Activated CD4-positive, alpha-beta T cell treated with anti-CD3 and anti-CD28 coated beads for 36 hours (primary cell): Measurements from ENCODE around the gene UBA3. TPM values are rescaled to one million over a fixed set of nuclear protein-coding genes. Genes with fewer than 3 reads are reported as not detected.

ENCODE experiments used
- ATAC-seq: fragments of 200-7000 bp; cut with Tn5 transposase; one replicate; pipeline ENCODE4 v1.10.0; 2021; ENCODE audit warnings: mild to moderate bottlenecking, moderate library complexity
- CTCF ChIA-PET: fragments of 350-600 bp; sonication (Branson Sonifier 250); formaldehyde crosslinking; loops from one replicate; lab custom pipeline; 2021; ENCODE audit warnings: antibody characterized with exemption; lab: Charles Lee
- POLR2A ChIA-PET: fragments of 350-600 bp; sonication (Branson Sonifier 250); formaldehyde crosslinking; loops from one replicate; lab custom pipeline; 2021; ENCODE audit warnings: antibody characterized with exemption, inconsistent platforms; lab: Charles Lee
- DNase-seq: peaks from one replicate; pipeline ENCODE4 v3.0.0-alpha.2; 2020
- H3K27ac Mint-ChIP-seq: one replicate; pipeline ENCODE4 v1.8.0; 2021; ENCODE audit warnings: mixed read lengths
- H3K27me3 Mint-ChIP-seq: one replicate; pipeline ENCODE4 v1.8.0; 2021; ENCODE audit warnings: mixed read lengths
- H3K36me3 Mint-ChIP-seq: one replicate; pipeline ENCODE4 v1.8.0; 2021; ENCODE audit warnings: low read depth, mixed read lengths
- H3K4me1 Mint-ChIP-seq: one replicate; pipeline ENCODE4 v1.8.0; 2021; ENCODE audit warnings: mixed read lengths
- H3K4me3 Mint-ChIP-seq: one replicate; pipeline ENCODE4 v1.8.0; 2021; ENCODE audit warnings: mild to moderate bottlenecking, moderate library complexity, mixed read lengths
- H3K9me3 Mint-ChIP-seq: one replicate; pipeline ENCODE4 v1.8.0; 2021; ENCODE audit warnings: low read depth, mixed read lengths
- intact Hi-C, 2 experiments: fragments of 100-400 bp; cut with DNase I in 1 of 2; cut with micrococcal nuclease in 1 of 2; formaldehyde crosslinking; loops; one replicate each; pipeline versions ENCODE4 v1.14.2 to v1.15.1; 2022 to 2024; cut with DNase I, micrococcal nuclease
- total RNA-seq, 2 experiments: library from RNA; stranded (reverse); gene quantifications; one replicate each; pipeline ENCODE4 v1.2.3, GENCODE V29; 2021

The UBA3 gene
- total RNA-seq, 2 experiments from 2014 or later: 59.5 to 72.2 TPM

DNA sequence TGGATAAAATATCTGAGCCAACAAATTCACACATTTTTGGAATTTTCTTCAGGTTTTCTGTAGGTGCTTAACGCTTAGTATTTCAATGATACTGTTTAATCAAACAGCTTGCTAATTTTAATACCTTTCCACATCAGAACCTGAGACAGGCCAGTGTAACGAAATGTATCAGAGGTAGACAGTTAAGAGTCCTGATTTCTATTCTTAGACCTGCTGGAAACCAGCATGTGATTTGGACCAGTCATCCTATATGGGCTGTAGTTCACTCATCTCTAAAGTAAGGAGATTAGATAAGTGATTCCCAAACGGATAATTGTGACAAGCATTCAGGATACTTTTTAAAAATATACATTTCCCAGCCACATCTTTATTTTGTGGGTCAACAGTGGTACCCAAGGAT lies 23.0 kb upstream of the UBA3 start:
- no peaks in the 10 kb centered on the region for H3K27me3 Mint-ChIP-seq
- H3K4me1 Mint-ChIP-seq: peaks cover 44% of the 10 kb centered on the region

DNA sequence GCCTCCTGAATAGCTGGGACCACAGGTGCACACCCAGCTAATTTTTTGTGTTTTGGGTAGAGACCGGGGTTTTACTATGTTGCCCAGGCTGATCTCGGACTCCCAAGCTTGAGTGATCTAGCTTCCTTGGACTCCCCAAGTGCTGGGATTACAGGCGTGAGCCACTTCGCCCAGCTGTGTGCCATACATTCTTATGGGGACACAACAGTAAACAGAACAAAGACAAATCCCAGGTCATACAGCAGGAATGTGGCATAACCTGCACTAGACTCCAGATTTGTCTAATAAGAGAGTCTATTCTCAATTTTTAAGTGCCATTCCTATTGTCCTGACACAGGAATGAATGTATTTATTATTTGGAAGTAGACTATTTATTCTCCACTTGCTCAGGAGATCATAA lies 22.2 kb upstream of the UBA3 start:
- H3K4me3 Mint-ChIP-seq: no peak overlapping the region
- H3K9me3 Mint-ChIP-seq: no peaks in the 10 kb centered on the region
- peaks cover 57% of the 10 kb centered on the region for H3K36me3 Mint-ChIP-seq
- ATAC-seq: no peak
- intact Hi-C loops: no loop called here
- CTCF ChIA-PET: interaction anchor here (0.6 to 0.9 kb wide), 2 partner anchors 10 to 86 kb away, joined by 3 read pairs; no protein-coding TSS in a partner anchor
- POLR2A ChIA-PET: no interaction called here
- peaks cover 47% of the 10 kb centered on the region for H3K4me1 Mint-ChIP-seq
- no peak overlapping the region for H3K27ac Mint-ChIP-seq
- H3K27me3 Mint-ChIP-seq: no peaks in the 10 kb centered on the region
- DNase-seq: no peak

More for the DNA sequence above, 23.0 kb upstream of the UBA3 start:
- Mint-ChIP-seq H3K36me3 (peaks cover 53% of the 10 kb centered on the region), H3K27ac (no peak overlapping the region), H3K9me3 (no peaks in the 10 kb centered on the region), H3K4me3 (no peak overlapping the region)
- DNase-seq: no peak
- POLR2A ChIA-PET: no interaction called here
- ATAC-seq: no peak
- intact Hi-C loops: no loop called here
- CTCF ChIA-PET: interaction anchor here (0.7 kb wide), 1 partner anchor 12 kb away, joined by 3 read pairs; no protein-coding TSS in a partner anchor

GRCh38 chr3:69099576-69099975 lies 19.4 kb upstream of the UBA3 start:
- H3K9me3 Mint-ChIP-seq: no peaks in the 10 kb centered on the region
- H3K27me3 Mint-ChIP-seq: no peaks in the 10 kb centered on the region
- peaks cover 64% of the 10 kb centered on the region for H3K4me1 Mint-ChIP-seq
- no peak overlapping the region for H3K4me3 Mint-ChIP-seq
- CTCF ChIA-PET: interaction anchor here (0.5 to 2.0 kb wide), 8 partner anchors 9 to 208 kb away, joined by 3 to 8 read pairs (median 4); no protein-coding TSS in a partner anchor
- POLR2A ChIA-PET: no interaction called here
- no peak for DNase-seq
- peaks cover 63% of the 10 kb centered on the region for H3K36me3 Mint-ChIP-seq
- peak overlapping the region; percentile 49 for H3K27ac Mint-ChIP-seq
- no peak for ATAC-seq
- intact Hi-C loops: no loop called here

DNA sequence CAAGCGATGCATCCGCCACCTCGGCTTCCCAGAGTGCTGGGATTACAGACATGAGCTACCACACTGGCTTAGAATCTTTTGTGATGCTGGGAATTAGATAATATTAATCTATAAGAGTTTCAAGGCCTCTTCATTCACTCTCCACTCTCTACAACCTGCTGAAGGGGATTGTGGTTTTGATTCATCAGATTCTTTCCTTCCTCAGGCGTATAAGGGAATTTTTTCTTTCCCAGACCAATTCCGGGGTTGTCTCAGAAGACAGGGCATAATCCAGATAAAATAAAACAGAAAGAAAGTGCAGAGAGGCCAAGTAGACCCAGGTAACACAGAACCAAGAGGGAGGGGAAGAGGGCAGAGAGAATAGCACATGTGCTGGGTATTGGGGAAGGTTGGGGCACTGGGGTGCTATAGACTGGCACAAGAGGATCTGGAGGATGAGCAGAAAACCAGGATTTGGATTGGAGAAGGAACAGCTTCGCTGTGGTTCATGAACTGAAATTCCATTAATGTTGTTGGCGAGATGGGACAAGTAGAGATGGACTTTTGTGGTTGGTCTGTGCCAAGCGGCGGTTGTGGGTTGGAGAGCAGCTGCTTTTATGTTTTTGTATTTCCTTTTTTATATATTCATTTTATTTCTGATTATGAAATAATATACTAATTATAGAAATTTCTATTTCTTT lies 17.4 kb upstream of the UBA3 start:
- ChIA-PET POLR2A (interaction anchor here (0.9 kb wide), 1 partner anchor 15 kb away, joined by 3 read pairs; no protein-coding TSS in a partner anchor), CTCF (interaction anchor here (0.6 to 1.8 kb wide), 6 partner anchors 10 to 404 kb away, joined by 3 to 5 read pairs (median 3); no protein-coding TSS in a partner anchor)
- H3K9me3 Mint-ChIP-seq: no peaks in the 10 kb centered on the region
- H3K27ac Mint-ChIP-seq: peak overlapping the region; percentile 56
- DNase-seq (no peak), ATAC-seq (no peak)
- H3K4me3 Mint-ChIP-seq: no peak overlapping the region
- peaks cover 71% of the 10 kb centered on the region for H3K4me1 Mint-ChIP-seq
- no peaks in the 10 kb centered on the region for H3K27me3 Mint-ChIP-seq
- H3K36me3 Mint-ChIP-seq: peaks cover 60% of the 10 kb centered on the region
- intact Hi-C loops: no loop called here

GRCh38 chr3:69096299-69096698 lies 16.1 kb upstream of the UBA3 start:
- ATAC-seq (no peak), DNase-seq (no peak)
- CTCF ChIA-PET: interaction anchor here (0.6 to 0.8 kb wide), 2 partner anchors 10 to 65 kb away, joined by 3 to 4 read pairs; no protein-coding TSS in a partner anchor
- Mint-ChIP-seq H3K4me3 (no peak overlapping the region), H3K9me3 (no peaks in the 10 kb centered on the region), H3K27me3 (no peaks in the 10 kb centered on the region), H3K4me1 (peaks cover 77% of the 10 kb centered on the region), H3K27ac (peak overlapping the region; percentile 80), H3K36me3 (peaks cover 56% of the 10 kb centered on the region)
- POLR2A ChIA-PET: no interaction called here
- intact Hi-C loops: no loop called here

DNA sequence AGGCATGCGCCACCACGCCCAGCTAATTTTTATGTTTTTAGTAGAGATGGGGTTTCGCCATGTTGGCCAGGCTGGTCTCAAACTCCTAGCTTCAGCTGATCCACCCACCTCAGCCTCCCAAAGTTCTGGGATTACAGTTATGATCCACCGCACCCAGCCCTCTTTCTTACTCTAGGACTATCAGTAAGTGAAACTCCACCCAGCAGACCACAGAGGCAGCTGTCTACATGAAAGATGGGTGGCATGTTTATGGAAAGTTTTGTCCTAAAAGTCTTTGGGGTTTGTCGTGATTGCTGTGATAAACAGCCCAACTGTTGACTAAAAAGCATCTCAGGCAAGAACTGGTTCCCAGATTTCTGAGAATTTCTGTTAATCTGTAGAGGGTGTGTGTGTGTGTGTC lies 15.5 kb upstream of the UBA3 start:
- intact Hi-C loops: no loop called here
- no peak for ATAC-seq
- POLR2A ChIA-PET: interaction anchor here (1.2 to 1.4 kb wide), 2 partner anchors 11 to 13 kb away, joined by 4 to 5 read pairs; partner anchors contain the start of gene ARL6IP5
- CTCF ChIA-PET: interaction anchor here (0.8 to 1.2 kb wide), 3 partner anchors 12 to 210 kb away, joined by 3 to 4 read pairs (median 4); no protein-coding TSS in a partner anchor
- Mint-ChIP-seq H3K9me3 (no peaks in the 10 kb centered on the region), H3K27me3 (no peaks in the 10 kb centered on the region), H3K27ac (peak overlapping the region; percentile 80), H3K36me3 (peaks cover 56% of the 10 kb centered on the region), H3K4me1 (peaks cover 80% of the 10 kb centered on the region), H3K4me3 (peak overlapping the region; percentile 51)
- DNase-seq: peak; percentile 49

DNA sequence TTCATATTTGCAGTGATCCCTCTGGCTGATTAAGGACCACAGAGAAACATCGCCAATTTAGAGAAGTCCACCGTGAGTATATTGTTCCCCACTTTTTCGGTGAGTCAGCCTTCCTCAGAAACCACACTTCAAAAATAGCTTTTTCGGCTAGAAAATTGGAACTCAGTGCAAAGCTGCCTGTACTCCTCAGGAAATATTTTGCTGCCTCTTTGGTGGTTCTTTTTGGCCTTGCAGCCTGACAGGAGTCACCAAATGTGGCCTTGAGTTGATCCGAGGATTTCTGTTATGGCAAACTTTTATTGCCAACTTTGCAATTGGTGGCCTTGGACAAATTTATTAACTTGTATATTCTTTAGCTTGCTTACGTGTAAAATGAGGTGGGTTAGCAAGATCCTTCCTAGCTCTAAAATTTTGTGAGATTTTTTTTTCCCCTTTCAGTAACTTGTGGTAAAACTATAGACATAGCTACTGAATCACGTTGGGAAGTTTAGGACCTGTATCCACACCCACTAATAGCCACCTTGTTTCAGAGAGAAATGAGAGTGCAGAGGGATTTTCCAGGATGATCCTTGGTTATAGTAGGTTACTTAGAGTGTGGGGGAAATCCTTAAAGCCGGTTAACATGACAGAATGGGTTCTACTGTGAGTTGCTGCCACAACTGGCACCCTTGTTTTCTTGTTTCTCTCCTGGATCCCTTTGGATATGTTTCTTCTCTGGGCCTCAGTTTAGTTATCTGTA lies 14.5 kb upstream of the UBA3 start:
- H3K36me3 Mint-ChIP-seq: peaks cover 58% of the 10 kb centered on the region
- peak overlapping the region; percentile 56 for H3K4me3 Mint-ChIP-seq
- DNase-seq (no peak), ATAC-seq (peak; percentile 8)
- peak overlapping the region; percentile 84 for H3K27ac Mint-ChIP-seq
- POLR2A ChIA-PET: interaction anchor here (0.6 to 1.4 kb wide), 8 partner anchors 9 to 1969 kb away, joined by 3 to 5 read pairs (median 3); partner anchors contain the start of gene ARL6IP5
- intact Hi-C loops: no loop called here
- H3K4me1 Mint-ChIP-seq: peaks cover 85% of the 10 kb centered on the region
- no peaks in the 10 kb centered on the region for H3K27me3 Mint-ChIP-seq
- H3K9me3 Mint-ChIP-seq: no peaks in the 10 kb centered on the region
- CTCF ChIA-PET: interaction anchor here (1.1 to 2.4 kb wide), 7 partner anchors 10 to 211 kb away, joined by 3 to 18 read pairs (median 4); partner anchors contain the start of gene ARL6IP5

DNA sequence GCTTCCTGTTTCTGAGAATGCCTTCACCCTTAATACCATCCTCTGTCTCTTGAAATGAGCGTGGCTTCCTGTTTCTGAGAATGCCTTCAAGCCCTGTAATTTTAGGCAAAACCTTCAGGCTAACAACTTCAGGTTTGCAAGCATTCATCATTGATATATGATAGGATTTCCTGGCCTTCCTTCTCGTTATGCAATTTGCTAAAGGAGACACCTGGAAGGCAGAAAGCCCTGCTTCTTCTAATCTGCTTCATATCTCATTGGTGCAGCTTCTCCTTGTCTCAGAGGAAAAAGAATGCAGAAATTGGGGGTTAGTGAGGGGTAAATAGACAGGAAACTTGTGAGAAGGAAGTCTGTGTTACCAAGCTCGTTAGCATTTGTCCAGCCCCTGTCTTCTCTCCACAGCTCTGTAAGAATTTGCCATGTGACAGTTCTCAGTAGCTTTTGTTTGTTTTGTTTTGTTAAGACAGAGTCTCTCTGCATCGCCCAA lies 11.9 kb upstream of the UBA3 start:
- peak overlapping the region; percentile 56 for H3K4me3 Mint-ChIP-seq
- H3K27me3 Mint-ChIP-seq: no peaks in the 10 kb centered on the region
- H3K9me3 Mint-ChIP-seq: no peaks in the 10 kb centered on the region
- peaks cover 85% of the 10 kb centered on the region for H3K4me1 Mint-ChIP-seq
- ChIA-PET POLR2A (interaction anchor here (0.8 to 1.5 kb wide), 3 partner anchors 9 to 214 kb away, joined by 3 to 5 read pairs (median 3); no protein-coding TSS in a partner anchor), CTCF (interaction anchor here (0.5 to 6.7 kb wide), 5 partner anchors 11 to 880 kb away, joined by 3 to 24 read pairs (median 4); partner anchors contain the start of gene TMF1)
- ATAC-seq: peak; percentile 70
- intact Hi-C loops: loop anchor here in 1 of 2 experiments (1.0 kb wide), 1 partner anchor 8 kb away; the partner anchor contains the start of gene ARL6IP5
- H3K36me3 Mint-ChIP-seq: peaks cover 54% of the 10 kb centered on the region
- peak overlapping the region; percentile 98 for H3K27ac Mint-ChIP-seq
- DNase-seq: peak; percentile 33

DNA sequence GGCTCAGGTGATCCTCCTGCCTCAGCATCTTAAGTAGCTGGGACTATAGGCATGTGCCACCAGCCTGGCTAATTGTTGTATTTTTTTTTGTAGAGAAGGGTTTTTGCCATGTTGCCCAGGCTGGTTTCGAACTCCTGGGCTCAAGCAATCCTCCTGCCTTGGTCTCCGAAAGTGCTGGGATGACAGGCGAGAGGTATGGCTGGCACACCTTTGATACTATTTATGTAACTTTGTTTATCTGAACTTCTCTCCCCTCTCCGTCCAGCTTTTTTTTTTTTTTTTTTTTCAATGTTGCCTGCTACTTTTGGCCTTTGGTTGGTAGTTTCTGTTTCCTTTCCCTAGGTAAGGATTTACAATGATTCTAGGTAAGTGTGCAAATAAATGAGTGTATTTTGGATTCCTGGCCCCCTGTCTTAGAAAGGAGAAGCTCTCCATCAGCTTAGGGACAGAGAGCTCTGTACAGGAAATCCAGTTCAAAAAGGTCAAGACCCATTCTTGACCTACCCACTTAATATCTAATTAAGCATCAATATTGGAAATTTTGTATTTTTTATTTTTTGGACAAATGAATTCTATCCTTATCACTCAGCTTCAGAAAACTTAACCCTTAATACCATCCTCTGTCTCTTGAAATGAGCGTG lies 11.3 kb upstream of the UBA3 start:
- peaks cover 53% of the 10 kb centered on the region for H3K36me3 Mint-ChIP-seq
- CTCF ChIA-PET: interaction anchor here (0.7 to 6.7 kb wide), 6 partner anchors 10 to 215 kb away, joined by 3 to 24 read pairs (median 4); partner anchors contain the start of gene TMF1
- intact Hi-C loops: loop anchor here in 1 of 2 experiments (1.0 to 2.0 kb wide), 2 partner anchors 7 to 113 kb away; partner anchors contain the start of gene ARL6IP5
- no peak for ATAC-seq
- H3K9me3 Mint-ChIP-seq: no peaks in the 10 kb centered on the region
- peak overlapping the region; percentile 56 for H3K4me3 Mint-ChIP-seq
- H3K27me3 Mint-ChIP-seq: no peaks in the 10 kb centered on the region
- no peak for DNase-seq
- peaks cover 80% of the 10 kb centered on the region for H3K4me1 Mint-ChIP-seq
- peak overlapping the region; percentile 98 for H3K27ac Mint-ChIP-seq
- POLR2A ChIA-PET: interaction anchor here (0.8 to 1.5 kb wide), 3 partner anchors 9 to 215 kb away, joined by 3 to 5 read pairs (median 3); no protein-coding TSS in a partner anchor

- intact Hi-C loops: loop anchor here in 1 of 2 experiments (2.0 kb wide), 1 partner anchor 115 kb away; no protein-coding TSS in a partner anchor
- peak overlapping the region; percentile 54 for H3K4me3 Mint-ChIP-seq
- H3K36me3 Mint-ChIP-seq: peaks cover 51% of the 10 kb centered on the region
- no peak for DNase-seq
- no peaks in the 10 kb centered on the region for H3K9me3 Mint-ChIP-seq
- CTCF ChIA-PET: interaction anchor here (1.5 to 6.7 kb wide), 3 partner anchors 31 to 216 kb away, joined by 4 to 24 read pairs (median 5); partner anchors contain the start of gene TMF1
- peak overlapping the region; percentile 89 for H3K27ac Mint-ChIP-seq
- ATAC-seq: peak; percentile 1
- peaks cover 66% of the 10 kb centered on the region for H3K4me1 Mint-ChIP-seq
- POLR2A ChIA-PET: interaction anchor here (0.6 kb wide), 1 partner anchor 16 kb away, joined by 3 read pairs; no protein-coding TSS in a partner anchor
- H3K27me3 Mint-ChIP-seq: no peaks in the 10 kb centered on the region
Measured at GRCh38 chr3:69090021-69090420, 9.9 kb upstream of the UBA3 start.
